ENCODE measurements around the gene KANSL1.
"Not testable (repeated sequence)": the region's sequence is repeated elsewhere in the genome, so short reads cannot be mapped to it uniquely, and the experiment has no call there.

Gene KANSL1

DNA sequence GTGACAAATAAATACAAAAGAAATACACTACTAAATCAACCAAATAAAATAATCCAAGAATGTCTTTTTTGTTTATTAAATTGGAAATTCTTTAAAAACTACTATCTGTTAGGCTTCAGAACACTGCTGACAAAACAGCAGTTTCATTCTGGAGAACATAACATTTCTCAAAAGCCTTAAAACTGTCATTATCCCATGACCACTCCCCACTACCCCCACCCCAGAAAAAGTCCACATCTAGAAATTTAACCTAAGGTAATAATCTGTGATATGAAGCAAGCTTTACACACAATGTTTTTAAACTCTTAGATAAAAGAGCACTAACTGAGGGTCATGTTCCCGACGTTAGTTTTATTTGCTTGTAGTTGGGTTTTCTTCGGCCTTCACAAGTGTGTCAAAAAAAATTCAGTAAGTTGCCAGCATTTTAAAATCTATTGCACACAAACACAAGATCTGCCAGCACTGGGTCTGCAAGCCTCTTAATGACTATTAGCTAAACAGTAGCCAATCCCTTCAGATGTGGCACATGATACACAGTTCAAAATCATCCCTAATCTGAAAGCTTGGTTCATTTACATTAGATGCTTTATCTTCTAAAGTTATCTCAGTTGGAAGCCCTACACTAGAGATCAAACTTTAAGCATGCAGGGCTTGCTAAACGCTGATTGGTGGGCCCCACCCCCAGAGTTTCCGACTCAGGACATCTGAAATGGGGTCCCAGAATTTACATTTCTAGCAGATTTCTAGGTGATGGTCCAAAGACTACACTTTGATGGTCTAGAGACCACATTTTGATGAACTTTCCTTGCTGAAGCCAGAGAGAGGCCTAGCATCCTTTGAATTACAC lies 75.2 kb downstream of the KANSL1 start:
- DNase-seq (ENCODE audit: low spot score) = no peak

DNA sequence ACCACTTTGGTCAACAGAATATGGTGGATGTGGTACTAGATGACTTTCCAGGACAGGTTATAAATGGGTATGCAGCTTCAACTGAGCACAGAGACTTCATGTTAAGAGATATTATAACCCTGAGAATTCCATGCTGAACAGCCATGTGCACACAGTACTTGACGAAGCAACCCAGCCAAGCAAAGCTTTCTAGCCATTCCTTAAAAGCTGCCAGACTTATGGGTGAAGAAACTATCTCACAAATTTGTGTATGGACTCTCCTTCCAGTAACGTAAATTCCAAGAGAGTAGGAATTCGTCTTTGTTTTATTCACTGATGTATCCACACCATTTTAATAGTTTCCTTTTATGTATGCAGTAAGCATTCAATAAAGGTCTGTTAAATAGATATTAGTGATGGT lies 76.1 kb downstream of the KANSL1 start:
- DNase-seq (ENCODE audit: low spot score) = no peak

- DNase-seq (ENCODE audit: low spot score) = no peak
Measured at GRCh38 chr17:46115699-46116098, 77.5 kb downstream of the KANSL1 start.

- not testable (repeated sequence) for DNase-seq (ENCODE audit: low spot score)
Measured at GRCh38 chr17:46111236-46111635, 82.0 kb downstream of the KANSL1 start.

- no peak for DNase-seq (ENCODE audit: low spot score)
Measured at GRCh38 chr17:46110219-46110618, 83.0 kb downstream of the KANSL1 start.

DNA sequence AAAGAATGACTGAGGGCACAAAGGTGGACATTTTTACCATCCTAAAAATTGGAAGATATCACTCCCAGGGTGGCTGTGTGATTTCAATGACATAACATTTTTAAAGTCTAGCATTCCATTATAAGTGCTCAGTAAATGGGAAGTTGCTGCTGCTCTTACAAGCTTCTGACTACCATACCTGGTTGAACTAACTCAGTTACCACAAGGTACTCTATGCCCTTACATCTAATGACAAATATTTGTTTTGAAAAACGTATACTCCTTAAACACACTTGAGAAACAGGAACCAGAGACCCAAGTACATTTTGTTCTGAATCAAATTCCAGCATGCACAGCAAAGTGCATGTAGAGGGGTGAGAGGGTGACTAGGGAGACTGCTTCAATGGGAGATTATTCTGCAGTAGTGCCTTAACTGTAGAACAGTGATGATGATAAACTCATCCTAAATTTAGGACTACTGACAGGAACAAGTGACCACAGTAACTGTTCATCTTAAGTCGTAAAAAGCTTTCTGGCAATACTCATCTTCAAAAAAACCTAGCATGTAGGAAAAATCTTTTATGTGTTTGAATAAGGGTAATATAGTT lies 83.5 kb downstream of the KANSL1 start:
- DNase-seq (ENCODE audit: low spot score) = no peak

DNA sequence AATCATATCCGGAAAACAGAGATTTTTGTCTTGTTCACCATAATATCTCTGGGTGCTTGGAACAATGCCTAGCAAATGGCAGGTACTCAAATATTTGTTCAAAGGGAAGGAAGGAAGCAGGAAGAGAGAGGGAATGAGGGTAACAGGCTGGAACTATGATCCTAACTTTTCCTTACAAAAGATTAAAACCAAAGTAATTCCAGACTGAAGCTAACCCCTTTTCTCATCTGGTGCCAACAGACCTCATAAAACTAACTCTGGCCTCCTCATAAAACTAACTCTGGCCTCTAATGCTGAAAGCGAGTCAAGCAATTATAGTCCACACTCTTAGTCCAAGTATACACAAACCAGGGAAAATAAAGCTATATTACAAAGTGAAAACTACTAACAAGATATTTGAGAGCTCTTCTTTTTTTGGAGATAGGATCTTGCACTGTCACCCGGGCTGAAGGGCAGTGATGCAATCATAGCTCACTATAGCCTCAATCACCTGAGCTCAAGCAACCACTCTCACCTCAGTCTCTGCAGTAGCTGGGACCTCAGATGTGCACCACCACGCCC lies 84.6 kb downstream of the KANSL1 start:
- DNase-seq (ENCODE audit: low spot score) = no peak

DNA sequence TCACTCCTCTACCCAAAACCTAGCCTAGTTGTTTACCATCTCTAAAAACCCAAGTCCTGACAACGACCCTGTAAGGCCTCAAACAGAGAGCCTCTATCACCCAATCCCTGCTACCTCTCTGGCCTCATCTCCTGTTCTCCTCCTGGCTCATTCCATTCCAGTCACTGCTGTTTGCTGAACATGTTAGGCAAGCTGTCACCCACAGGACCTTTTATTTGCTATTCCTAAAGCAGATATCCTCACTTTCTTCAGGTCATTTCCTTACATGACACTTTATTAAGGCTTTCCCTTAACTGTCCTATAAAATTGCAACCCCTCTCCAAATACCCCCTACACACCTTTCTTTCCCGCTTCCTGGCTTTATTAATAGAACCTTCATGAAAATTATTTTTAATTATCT lies 85.1 kb downstream of the KANSL1 start:
- no peak for DNase-seq (ENCODE audit: low spot score)

GRCh38 chr17:46106966-46107644 lies 86.1 kb downstream of the KANSL1 start:
- no peak for DNase-seq (ENCODE audit: low spot score)

DNA sequence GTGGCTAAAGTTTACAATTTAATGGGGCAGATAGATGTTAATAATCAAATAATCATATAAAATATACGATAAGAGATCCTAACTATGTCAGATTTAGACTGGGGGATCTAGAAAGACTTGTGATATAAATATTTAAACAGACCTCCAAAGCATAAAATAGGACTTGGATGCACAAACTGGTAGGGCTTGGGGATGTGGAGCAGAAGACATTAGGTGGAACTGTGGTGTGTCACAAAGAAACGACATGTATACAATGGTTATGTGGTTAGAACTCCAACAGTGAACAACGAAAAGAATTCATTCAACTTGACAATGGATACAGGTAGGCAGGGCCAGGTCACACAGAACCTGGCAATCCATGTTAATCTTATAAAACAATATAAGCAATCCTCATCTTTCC lies 90.4 kb downstream of the KANSL1 start:
- DNase-seq (ENCODE audit: low spot score) = not testable (repeated sequence)

DNA sequence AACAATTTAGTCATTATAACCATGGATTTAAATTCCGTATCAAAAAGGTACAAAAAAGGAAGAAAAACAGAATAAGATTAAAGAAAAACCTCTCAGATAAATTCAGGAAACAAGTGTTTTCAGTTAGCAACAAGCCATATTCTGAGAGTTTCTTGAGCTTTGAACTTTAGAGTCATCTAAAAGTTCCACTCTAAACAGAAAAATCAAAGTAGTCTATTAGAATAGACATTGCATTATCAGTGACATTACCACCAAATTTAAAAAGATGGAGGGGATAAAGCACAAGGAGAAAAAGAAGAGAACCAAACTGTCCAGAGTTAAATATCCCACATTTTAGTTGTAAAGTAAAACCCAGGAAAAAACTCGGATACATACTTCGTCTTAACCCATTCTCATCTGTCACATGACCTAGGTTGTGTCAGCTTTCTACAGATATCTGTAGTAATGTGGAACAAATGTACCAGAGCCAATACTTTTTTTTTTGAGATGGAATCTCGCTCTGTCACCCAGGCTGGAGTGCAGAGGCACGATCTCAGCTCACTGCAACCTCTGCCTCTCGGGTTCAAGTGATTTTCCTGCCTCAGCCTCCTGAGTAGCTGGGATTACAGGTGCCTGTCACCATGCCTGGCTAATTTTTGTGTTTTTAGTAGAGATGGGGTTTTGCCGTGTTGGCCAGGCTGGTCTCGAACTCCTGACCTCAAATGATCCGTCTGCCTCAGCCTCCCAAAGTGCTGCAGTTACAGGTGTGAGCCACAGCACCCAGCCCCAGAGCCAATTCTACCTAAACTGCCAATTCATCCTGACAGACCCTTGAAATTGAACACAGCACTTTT lies 91.2 kb downstream of the KANSL1 start:
- DNase-seq (ENCODE audit: low spot score) = not testable (repeated sequence)

DNA sequence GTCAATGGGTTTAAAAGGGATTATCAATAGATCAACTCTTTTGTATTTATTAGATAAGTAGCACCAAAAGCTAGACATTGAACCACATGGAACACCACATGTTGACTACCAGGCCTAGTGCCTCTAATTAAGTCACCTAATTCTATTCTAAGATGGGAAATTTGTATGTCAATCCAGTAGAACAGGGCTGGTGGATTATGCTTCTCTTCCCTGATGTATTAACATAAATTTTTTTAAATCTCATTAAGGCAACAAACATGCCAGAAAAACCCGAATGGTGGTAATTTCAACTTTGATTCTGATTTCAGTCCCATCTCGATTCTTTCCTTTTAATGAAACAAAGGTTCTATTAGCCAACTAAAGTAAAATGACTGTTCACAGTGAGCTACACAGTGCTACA lies 92.6 kb downstream of the KANSL1 start:
- DNase-seq (ENCODE audit: low spot score) = no peak

DNA sequence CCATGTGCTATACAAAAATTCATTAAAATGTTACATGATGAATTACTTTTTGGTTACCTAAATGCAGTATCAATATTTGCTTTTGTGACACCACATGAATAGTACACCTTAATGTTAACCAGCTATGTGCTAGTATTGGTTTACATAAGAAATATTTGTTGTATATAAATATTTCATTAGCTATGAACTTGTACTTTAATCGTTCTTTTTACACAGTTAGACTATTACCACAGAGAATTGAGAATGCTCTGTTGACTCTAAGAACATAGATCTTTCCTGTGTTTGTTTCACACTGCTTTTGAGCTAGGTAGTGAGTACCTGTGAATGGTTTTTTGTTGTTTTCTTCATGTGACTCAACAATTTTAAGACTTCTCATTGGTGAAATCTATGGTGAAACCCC lies 93.4 kb downstream of the KANSL1 start:
- no peak for DNase-seq (ENCODE audit: low spot score)

DNA sequence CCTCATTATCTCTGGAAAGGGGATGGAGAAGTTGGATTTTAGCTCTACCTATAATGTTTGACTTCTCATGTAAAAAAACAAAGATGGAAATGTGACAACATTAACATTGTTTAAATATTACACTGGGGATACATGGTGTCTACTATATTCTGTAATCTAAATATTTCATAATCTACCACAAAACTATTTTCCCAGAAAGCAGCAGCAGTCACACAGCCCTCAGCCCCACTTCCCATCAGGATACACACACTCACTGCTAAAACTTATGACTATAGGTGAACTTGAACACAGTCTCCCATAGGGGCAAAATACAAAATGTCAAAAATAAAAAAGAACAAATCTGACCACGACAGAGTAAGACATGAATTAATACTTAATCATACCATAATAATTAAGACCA lies 95.7 kb downstream of the KANSL1 start:
- DNase-seq (ENCODE audit: low spot score) = no peak

- DNase-seq (ENCODE audit: low spot score) = no peak
Measured at GRCh38 chr17:46092991-46093390, 100.2 kb downstream of the KANSL1 start.

DNA sequence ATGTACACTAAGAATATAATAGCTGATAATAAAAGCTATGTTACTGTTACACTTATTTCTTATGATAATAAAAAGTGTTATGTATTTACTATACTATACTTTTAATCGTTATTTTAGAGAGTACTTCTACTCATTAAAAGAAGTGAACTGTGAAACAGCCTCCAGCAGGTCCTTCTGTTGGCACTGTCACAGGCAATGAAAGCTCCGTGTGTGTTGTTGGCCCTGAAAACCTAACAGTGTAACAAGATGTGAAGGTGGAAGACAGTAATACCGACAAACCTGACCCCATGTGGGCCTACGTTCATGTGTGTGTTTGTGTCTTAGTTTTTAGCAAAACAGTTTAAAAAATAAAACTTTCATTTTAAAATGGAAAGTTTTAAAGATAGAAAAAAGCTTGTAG lies 102.4 kb downstream of the KANSL1 start:
- DNase-seq (ENCODE audit: low spot score) = no peak

GRCh38 chr17:46089389-46089965 lies 103.8 kb downstream of the KANSL1 start:
- DNase-seq (ENCODE audit: low spot score) = no peak

DNA sequence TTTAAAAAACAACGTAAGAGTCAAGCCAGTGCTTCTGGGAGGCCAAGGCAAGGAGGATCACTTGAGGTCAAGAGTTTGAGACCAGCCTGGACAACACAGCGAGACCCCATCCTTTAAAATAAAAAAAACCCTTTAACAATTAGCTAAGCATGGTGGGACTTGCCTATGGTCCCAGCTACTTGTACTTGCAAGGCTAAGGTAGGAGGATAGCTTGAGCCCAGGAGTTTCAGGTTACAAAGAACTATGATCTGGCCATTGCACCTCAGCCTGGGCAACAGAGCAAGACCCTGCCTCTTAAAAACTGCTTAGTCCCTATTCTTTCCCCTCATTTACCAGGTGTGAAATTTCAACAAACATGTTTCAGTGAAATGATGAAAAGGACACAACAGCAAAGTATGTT lies 104.6 kb downstream of the KANSL1 start:
- DNase-seq (ENCODE audit: low spot score) = no peak

GRCh38 chr17:46087871-46088270 lies 105.4 kb downstream of the KANSL1 start:
- not testable (repeated sequence) for DNase-seq (ENCODE audit: low spot score)

- no peak for DNase-seq (ENCODE audit: low spot score)
Measured at GRCh38 chr17:46086821-46087220, 106.4 kb downstream of the KANSL1 start.

- no peak for DNase-seq (ENCODE audit: low spot score)
Measured at GRCh38 chr17:46085522-46085921, 107.7 kb downstream of the KANSL1 start.
